Smooth muscle cell (in vitro differentiated cells): ENCODE results near the gene FARP2. TPM values are rescaled to one million over a fixed set of nuclear protein-coding genes. Genes with fewer than 3 reads are reported as not detected.
"Not testable (repeated sequence)": the region's sequence is repeated elsewhere in the genome, so short reads cannot be mapped to it uniquely, and the experiment has no call there.

ENCODE experiments used
- DNase-seq: peaks from one replicate; lab custom pipeline; 2025; ENCODE audit not compliant: unreplicated experiment; lab: John Stamatoyannopoulos, UW
- H2AFZ ChIP-seq: fragments of 200-600 bp; sonication (generic); 2 replicates; pipeline ENCODE4 v1.6.0; 2016; ENCODE audit warnings: antibody characterized with exemption, low read depth, mild to moderate bottlenecking
- H3F3A ChIP-seq: fragments of 200-600 bp; sonication (generic); 2 replicates; pipeline ENCODE4 v1.6.0; 2017; ENCODE audit warnings: antibody characterized with exemption, low read depth
- H3K27ac ChIP-seq: fragments of 200-600 bp; sonication (generic); 2 replicates; pipeline ENCODE4 v1.5.1; 2016; ENCODE audit warnings: low read depth, mild to moderate bottlenecking
- H3K27me3 ChIP-seq: fragments of 200-600 bp; sonication (generic); 2 replicates; pipeline ENCODE4 v1.6.1; 2016; ENCODE audit warnings: low read depth, mild to moderate bottlenecking
- H3K36me3 ChIP-seq: fragments of 200-600 bp; sonication (generic); 2 replicates; pipeline ENCODE4 v1.5.1; 2016; ENCODE audit warnings: low read depth
- H3K4me1 ChIP-seq: fragments of 200-600 bp; sonication (generic); 2 replicates; pipeline ENCODE4 v1.5.1; 2016; ENCODE audit warnings: low read depth
- H3K4me2 ChIP-seq: fragments of 200-600 bp; sonication (generic); 2 replicates; pipeline ENCODE4 v1.6.0; 2016; ENCODE audit warnings: mild to moderate bottlenecking
- H3K4me3 ChIP-seq: fragments of 200-600 bp; sonication (generic); 2 replicates; pipeline ENCODE4 v1.5.1; 2016; ENCODE audit warnings: mild to moderate bottlenecking
- H3K79me2 ChIP-seq: fragments of 200-600 bp; sonication (generic); 2 replicates; pipeline ENCODE4 v1.6.0; 2016; ENCODE audit warnings: low read depth, mild to moderate bottlenecking
- H3K9ac ChIP-seq: fragments of 200-600 bp; sonication (generic); 2 replicates; pipeline ENCODE4 v1.6.0; 2016; ENCODE audit warnings: low read depth
- H3K9me3 ChIP-seq: fragments of 200-600 bp; sonication (generic); replicated peaks from 2 replicates; pipeline ENCODE4 v1.5.1; 2016; ENCODE audit warnings: low read depth
- H4K20me1 ChIP-seq: fragments of 200-600 bp; sonication (generic); 2 replicates; pipeline ENCODE4 v1.6.0; 2016; ENCODE audit warnings: low read depth
- CTCF ChIP-seq: fragments of 200-600 bp; sonication (generic); IDR thresholded peaks from 2 replicates; pipeline ENCODE4 v1.5.1; 2017; ENCODE audit warnings: borderline replicate concordance, mild to moderate bottlenecking, antibody characterized with exemption; ENCODE audit not compliant: insufficient read depth, poor library complexity, severe bottlenecking
- WGBS: methylation state at CpG from one replicate; pipeline ENCODE4 v1.1.7; 2016; ENCODE audit warnings: low lambda C conversion rate; 5-methylcytosine and 5-hydroxymethylcytosine counted together
- polyA plus RNA-seq: library from polyadenylated mRNA; unstranded; fragments of >200 nt; fragmentation: Nextera tagmentation; extraction: Ambion mirVana; gene quantifications from 2 replicates; pipeline ENCODE4 v1.2.1, GENCODE V29; 2016
- total RNA-seq: library from RNA; depleted of rRNA; stranded (reverse); fragments of >200 nt; gene quantifications from 2 replicates; pipeline ENCODE4 v1.2.3, GENCODE V29; 2014

Gene FARP2
- total and polyA plus RNA-seq, 2 experiments from 2014 or later = 15.9 to 27.4 TPM

- Histone ChIP-seq H3K79me2 (no peaks in the 10 kb centered on the region), H3K4me2 (no peak overlapping the region), H3K9ac (no peak overlapping the region), H3K4me3 (no peak overlapping the region), H3K27me3 (no peaks in the 10 kb centered on the region), H3K9me3 (peaks cover 3% of the 10 kb centered on the region), H4K20me1 (no peaks in the 10 kb centered on the region), H3F3A (no peaks in the 10 kb centered on the region), H3K27ac (no peak overlapping the region), H2AFZ (no peak overlapping the region), H3K4me1 (no peaks in the 10 kb centered on the region), H3K36me3 (peaks cover 11% of the 10 kb centered on the region)
- no peak for DNase-seq
- WGBS = 94% methylated on average over 6 of the region's 6 CpGs
- no peak for TF ChIP-seq CTCF
These were observed 61.5 kb downstream of the FARP2 start for GRCh38 chr2:241417626-241418025.

GRCh38 chr2:241421330-241421729, 65.2 kb downstream of the FARP2 start:
- Histone ChIP-seq H2AFZ (no peak overlapping the region), H3K4me1 (no peaks in the 10 kb centered on the region), H4K20me1 (no peaks in the 10 kb centered on the region), H3F3A (no peaks in the 10 kb centered on the region), H3K9me3 (peaks cover 7% of the 10 kb centered on the region), H3K79me2 (no peaks in the 10 kb centered on the region), H3K36me3 (peaks cover 12% of the 10 kb centered on the region), H3K27me3 (no peaks in the 10 kb centered on the region), H3K9ac (no peak overlapping the region), H3K4me2 (no peak overlapping the region), H3K27ac (no peak overlapping the region), H3K4me3 (no peak overlapping the region)
- no peak for TF ChIP-seq CTCF
- DNase-seq = no peak
- WGBS = 96% methylated on average over 3 of the region's 3 CpGs

GRCh38 chr2:241421942-241422341, 65.9 kb downstream of the FARP2 start:
- not testable (repeated sequence) for H2AFZ ChIP-seq, H3F3A ChIP-seq
- 100% methylated on average over 5 of the region's 5 CpGs for WGBS

GRCh38 chr2:241422350-241422749, 66.3 kb downstream of the FARP2 start:
- Histone ChIP-seq H2AFZ (no peak overlapping the region), H3K27ac (no peak overlapping the region), H3K4me3 (no peak overlapping the region), H3K27me3 (no peaks in the 10 kb centered on the region), H3K4me2 (no peak overlapping the region), H4K20me1 (no peaks in the 10 kb centered on the region), H3K36me3 (peaks cover 12% of the 10 kb centered on the region), H3F3A (no peaks in the 10 kb centered on the region), H3K9me3 (peaks cover 7% of the 10 kb centered on the region), H3K79me2 (no peaks in the 10 kb centered on the region), H3K4me1 (no peaks in the 10 kb centered on the region), H3K9ac (no peak overlapping the region)
- DNase-seq = no peak
- TF ChIP-seq CTCF = no peak
- WGBS = 100% methylated on average over 1 of the region's 1 CpG

More at GRCh38 chr2:241421942-241422341, 65.9 kb downstream of the FARP2 start:
- not testable (repeated sequence) for H3K79me2 ChIP-seq, H3K27me3 ChIP-seq, H4K20me1 ChIP-seq, H3K4me1 ChIP-seq, DNase-seq, H3K4me3 ChIP-seq, H3K9ac ChIP-seq, H3K9me3 ChIP-seq, H3K27ac ChIP-seq, H3K4me2 ChIP-seq
- peaks cover 12% of the 10 kb centered on the region for H3K36me3 ChIP-seq

- not testable (repeated sequence) for H3K4me1 ChIP-seq, H3K9me3 ChIP-seq, H3F3A ChIP-seq, H3K4me2 ChIP-seq, H3K79me2 ChIP-seq, DNase-seq, H3K9ac ChIP-seq, H4K20me1 ChIP-seq, H3K27me3 ChIP-seq, H2AFZ ChIP-seq, H3K4me3 ChIP-seq, H3K27ac ChIP-seq
- WGBS = 96% methylated on average over 1 of the region's 1 CpG
- peaks cover 12% of the 10 kb centered on the region for H3K36me3 ChIP-seq
These were observed 67.4 kb downstream of the FARP2 start for GRCh38 chr2:241423489-241423888.
